GM19324 (cell line): ENCODE data around the gene DNAH17.
"Not testable (repeated sequence)": the region's sequence is repeated elsewhere in the genome, so short reads cannot be mapped to it uniquely, and the experiment has no call there.

Experiments
- ATAC-seq: cut with Tn5 transposase; IDR thresholded peaks from one replicate; pipeline ENCODE4 v1.9.1; 2021; ENCODE audit warnings: mild to moderate bottlenecking, moderate library complexity; ENCODE audit not compliant: unreplicated experiment, low FRiP score

Gene DNAH17

GRCh38 chr17:78528541-78528940, 48.7 kb downstream of the DNAH17 start:
- ATAC-seq = no peak

- ATAC-seq = no peak
Measured at GRCh38 chr17:78527345-78527744, 49.9 kb downstream of the DNAH17 start.

- no peak for ATAC-seq
Measured at GRCh38 chr17:78526231-78527025, 50.8 kb downstream of the DNAH17 start.

GRCh38 chr17:78525511-78526160, 51.6 kb downstream of the DNAH17 start:
- no peak for ATAC-seq

GRCh38 chr17:78524870-78525510, 52.2 kb downstream of the DNAH17 start:
- ATAC-seq = no peak

GRCh38 chr17:78523934-78524655, 53.1 kb downstream of the DNAH17 start:
- ATAC-seq = no peak

- ATAC-seq = no peak
Measured at GRCh38 chr17:78522031-78522809, 55.0 kb downstream of the DNAH17 start.

- ATAC-seq = no peak
Measured at GRCh38 chr17:78517421-78517820, 59.8 kb downstream of the DNAH17 start.

GRCh38 chr17:78515480-78515879, 61.7 kb downstream of the DNAH17 start:
- no peak for ATAC-seq

GRCh38 chr17:78514521-78514920, 62.7 kb downstream of the DNAH17 start:
- no peak for ATAC-seq

GRCh38 chr17:78512976-78513375, 64.2 kb downstream of the DNAH17 start:
- ATAC-seq = no peak

GRCh38 chr17:78510141-78511075, 66.8 kb downstream of the DNAH17 start:
- ATAC-seq = no peak

- no peak for ATAC-seq
Measured at GRCh38 chr17:78507526-78507925, 69.7 kb downstream of the DNAH17 start.

GRCh38 chr17:78506454-78507309, 70.5 kb downstream of the DNAH17 start:
- ATAC-seq = no peak

GRCh38 chr17:78504156-78504925, 72.9 kb downstream of the DNAH17 start:
- no peak for ATAC-seq

GRCh38 chr17:78503388-78503787, 73.8 kb downstream of the DNAH17 start:
- not testable (repeated sequence) for ATAC-seq

- ATAC-seq = no peak
Measured at GRCh38 chr17:78502611-78503148, 74.5 kb downstream of the DNAH17 start.
